H9 (cell line): ENCODE results near the gene TAF9. TPM values are rescaled to one million over a fixed set of nuclear protein-coding genes. Genes with fewer than 3 reads are reported as not detected.

Experiments used
- DNase-seq: peaks from one replicate; pipeline ENCODE4 v3.0.0-alpha.2; 2017
- H2AFZ ChIP-seq: one replicate; pipeline ENCODE4 v1.6.1; 2013; ENCODE audit warnings: mild to moderate bottlenecking, low read length, control low read depth, moderate library complexity
- H2AK5ac ChIP-seq: 2 replicates; pipeline ENCODE4 v1.6.1; 2013; ENCODE audit warnings: low read length, control low read depth, mixed read lengths; ENCODE audit not compliant: insufficient read length
- H2BK120ac ChIP-seq: one replicate; pipeline ENCODE4 v1.6.1; 2013; ENCODE audit warnings: low read depth, mild to moderate bottlenecking, low read length, control low read depth, inconsistent platforms; ENCODE audit not compliant: poor library complexity, severe bottlenecking
- H2BK12ac ChIP-seq: 2 replicates; pipeline ENCODE4 v1.6.1; 2013; ENCODE audit warnings: low read length, control low read depth, mixed read lengths, low read depth; ENCODE audit not compliant: insufficient read length
- H2BK15ac ChIP-seq: 2 replicates; pipeline ENCODE4 v1.6.1; 2013; ENCODE audit warnings: low read depth, low read length, control low read depth
- H2BK20ac ChIP-seq: one replicate; pipeline ENCODE4 v1.6.1; 2013; ENCODE audit warnings: low read depth, mild to moderate bottlenecking, low read length, control low read depth, inconsistent platforms; ENCODE audit not compliant: poor library complexity, severe bottlenecking
- H2BK5ac ChIP-seq: 2 replicates; pipeline ENCODE4 v1.6.1; 2013; ENCODE audit warnings: low read length, control low read depth, mixed read lengths; ENCODE audit not compliant: insufficient read length
- H3K14ac ChIP-seq: 2 replicates; pipeline ENCODE4 v1.6.1; 2013; ENCODE audit warnings: low read length, control low read depth; ENCODE audit not compliant: insufficient read depth
- H3K18ac ChIP-seq: 2 replicates; pipeline ENCODE4 v1.6.1; 2013; ENCODE audit warnings: low read depth, mild to moderate bottlenecking, mixed read lengths, low read length, control low read depth; ENCODE audit not compliant: insufficient read length
- H3K23ac ChIP-seq: 2 replicates; pipeline ENCODE4 v1.6.1; 2013; ENCODE audit warnings: low read length, control low read depth, mixed read lengths, low read depth; ENCODE audit not compliant: insufficient read length
- H3K23me2 ChIP-seq: 2 replicates; pipeline ENCODE4 v1.6.1; 2013; ENCODE audit warnings: low read depth, mild to moderate bottlenecking, mixed read lengths, low read length, control low read depth; ENCODE audit not compliant: insufficient read length, poor library complexity, severe bottlenecking
- H3K27ac ChIP-seq: 2 replicates; pipeline ENCODE4 v1.5.1; 2013; ENCODE audit warnings: low read length, control low read depth, mixed read lengths, low read depth; ENCODE audit not compliant: insufficient read length
- H3K27me3 ChIP-seq: 2 replicates; pipeline ENCODE4 v1.6.1; 2013; ENCODE audit warnings: low read length, control low read depth, inconsistent platforms; ENCODE audit not compliant: insufficient read depth
- H3K4ac ChIP-seq: 2 replicates; pipeline ENCODE4 v1.6.1; 2013; ENCODE audit warnings: low read depth, mild to moderate bottlenecking, control low read depth, inconsistent platforms, low read length, moderate library complexity
- H3K4me1 ChIP-seq: 2 replicates; pipeline ENCODE4 v1.6.1; 2013; ENCODE audit warnings: low read length, control low read depth, inconsistent platforms; ENCODE audit not compliant: insufficient read depth
- H3K4me2 ChIP-seq: 2 replicates; pipeline ENCODE4 v1.6.1; 2013; ENCODE audit warnings: low read length, control low read depth, mixed read lengths; ENCODE audit not compliant: insufficient read length, insufficient read depth
- H3K56ac ChIP-seq: 2 replicates; pipeline ENCODE4 v1.6.1; 2013; ENCODE audit warnings: low read depth, mild to moderate bottlenecking, mixed read lengths, low read length, control low read depth; ENCODE audit not compliant: insufficient read length
- H3K79me1 ChIP-seq: 2 replicates; pipeline ENCODE4 v1.6.1; 2013; ENCODE audit warnings: low read depth, mild to moderate bottlenecking, moderate library complexity, low read length, control low read depth, inconsistent platforms; ENCODE audit not compliant: insufficient read depth, poor library complexity, severe bottlenecking
- H3K79me2 ChIP-seq: 2 replicates; pipeline ENCODE4 v1.6.1; 2013; ENCODE audit warnings: low read length, control low read depth, inconsistent platforms; ENCODE audit not compliant: insufficient read depth
- H3K9ac ChIP-seq: 2 replicates; pipeline ENCODE4 v1.6.1; 2013; ENCODE audit warnings: low read length, control low read depth, mixed read lengths; ENCODE audit not compliant: insufficient read length; ENCODE audit errors: extremely low read depth
- H3K9me3 ChIP-seq: one replicate; pipeline ENCODE4 v1.6.1; 2013; ENCODE audit warnings: low read depth, low read length, inconsistent platforms; ENCODE audit not compliant: control insufficient read depth
- H3T11ph ChIP-seq: one replicate; pipeline ENCODE4 v1.6.1; 2013; ENCODE audit warnings: mild to moderate bottlenecking, low read length, control low read depth, inconsistent platforms
- H4K20me1 ChIP-seq: one replicate; pipeline ENCODE4 v1.6.1; 2013; ENCODE audit not compliant: control insufficient read depth, insufficient read length, insufficient read depth
- H4K5ac ChIP-seq: 2 replicates; pipeline ENCODE4 v1.6.1; 2013; ENCODE audit warnings: low read depth, mild to moderate bottlenecking, mixed read lengths, low read length, control low read depth; ENCODE audit not compliant: insufficient read length
- H4K8ac ChIP-seq: replicated peaks from 2 replicates; pipeline ENCODE4 v1.6.1; 2013; ENCODE audit warnings: low read length, control low read depth, mixed read lengths, low read depth; ENCODE audit not compliant: insufficient read length
- H4K91ac ChIP-seq: 2 replicates; pipeline ENCODE4 v1.6.1; 2013; ENCODE audit warnings: low read depth, mild to moderate bottlenecking, moderate library complexity, mixed read lengths, low read length, control low read depth; ENCODE audit not compliant: insufficient read length
- H3K27ac Mint-ChIP-seq, 3 experiments: 2 replicates in 2 of 3; 3 replicates in 1 of 3; pipeline ENCODE4 v1.8.0; 2020 to 2021; ENCODE audit warnings: mixed read lengths in 3 of 3, mild to moderate bottlenecking in 1 of 3, moderate library complexity in 1 of 3
- H3K27me3 Mint-ChIP-seq: 2 replicates; pipeline ENCODE4 v1.8.0; 2021; ENCODE audit warnings: low read depth, mild to moderate bottlenecking, moderate library complexity, mixed read lengths
- H3K36me3 Mint-ChIP-seq, 3 experiments: 2 replicates in 2 of 3; 3 replicates in 1 of 3; pipeline ENCODE4 v1.8.0; 2020 to 2021; ENCODE audit warnings: low read depth in 3 of 3, mixed read lengths in 3 of 3; ENCODE audit not compliant: insufficient read depth in 1 of 3
- H3K4me1 Mint-ChIP-seq, 2 experiments: 2 replicates each; pipeline ENCODE4 v1.8.0; 2020; ENCODE audit warnings: mixed read lengths in 2 of 2
- H3K4me3 Mint-ChIP-seq, 2 experiments: 2 replicates in 1 of 2; 3 replicates in 1 of 2; pipeline ENCODE4 v1.8.0; 2020 to 2021; ENCODE audit warnings: mild to moderate bottlenecking in 2 of 2, mixed read lengths in 2 of 2, moderate library complexity in 1 of 2
- H3K9me3 Mint-ChIP-seq, 2 experiments: 2 replicates in 1 of 2; 3 replicates in 1 of 2; pipeline ENCODE4 v1.8.0; 2020; ENCODE audit warnings: mild to moderate bottlenecking in 2 of 2, mixed read lengths in 2 of 2, moderate library complexity in 1 of 2
- WGBS: extraction: QIAGEN DNeasy Blood & Tissue Kit; methylation state at CpG from one replicate; pipeline ENCODE4 v1.1.7; 2013; ENCODE audit warnings: missing lambda C conversion rate, low lambda C conversion rate, mixed read lengths; ENCODE audit not compliant: insufficient read length; ENCODE audit errors: extremely low coverage; 5-methylcytosine and 5-hydroxymethylcytosine counted together
- total RNA-seq: library from RNA; stranded (reverse); gene quantifications from 2 replicates; pipeline ENCODE4 v1.2.1, GENCODE V29; 2021
- TF ChIP-seq, protein P1 (sequence below): fragments of 200-600 bp; sonication (generic); conservative IDR thresholded peaks from 3 replicates; pipeline ENCODE4 v1.8.0; 2021; ENCODE audit warnings: antibody characterized with exemption, mild to moderate bottlenecking

TAF9 gene
- total RNA-seq, 1 experiment from 2014 or later: 85.0 TPM

DNA sequence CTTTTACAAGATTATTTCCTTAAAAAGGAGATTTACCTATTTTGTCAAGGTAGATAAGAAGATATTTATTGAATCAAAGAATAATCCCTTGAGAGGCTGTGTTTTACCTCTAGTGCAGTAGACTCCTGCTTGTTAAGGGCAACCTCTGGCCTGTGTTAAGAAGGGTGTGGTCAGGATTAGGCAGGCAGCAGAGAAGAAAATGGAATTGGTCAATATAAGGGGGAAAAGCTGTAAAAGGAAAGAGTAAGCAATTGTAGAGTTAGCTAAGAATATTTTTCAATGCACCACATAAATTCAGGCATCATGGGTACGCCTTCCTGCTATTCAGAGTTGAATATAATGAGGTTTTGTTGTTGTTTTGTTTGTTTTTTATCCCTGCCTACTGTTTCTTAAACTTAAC, 43.0 kb downstream of the TAF9 start:
- H3K27me3 ChIP-seq: no peaks in the 10 kb centered on the region
- no peak overlapping the region for H2BK15ac ChIP-seq
- H2AFZ ChIP-seq: no peak overlapping the region
- no peak overlapping the region for H3K14ac ChIP-seq
- TF ChIP-seq, protein P1, sequence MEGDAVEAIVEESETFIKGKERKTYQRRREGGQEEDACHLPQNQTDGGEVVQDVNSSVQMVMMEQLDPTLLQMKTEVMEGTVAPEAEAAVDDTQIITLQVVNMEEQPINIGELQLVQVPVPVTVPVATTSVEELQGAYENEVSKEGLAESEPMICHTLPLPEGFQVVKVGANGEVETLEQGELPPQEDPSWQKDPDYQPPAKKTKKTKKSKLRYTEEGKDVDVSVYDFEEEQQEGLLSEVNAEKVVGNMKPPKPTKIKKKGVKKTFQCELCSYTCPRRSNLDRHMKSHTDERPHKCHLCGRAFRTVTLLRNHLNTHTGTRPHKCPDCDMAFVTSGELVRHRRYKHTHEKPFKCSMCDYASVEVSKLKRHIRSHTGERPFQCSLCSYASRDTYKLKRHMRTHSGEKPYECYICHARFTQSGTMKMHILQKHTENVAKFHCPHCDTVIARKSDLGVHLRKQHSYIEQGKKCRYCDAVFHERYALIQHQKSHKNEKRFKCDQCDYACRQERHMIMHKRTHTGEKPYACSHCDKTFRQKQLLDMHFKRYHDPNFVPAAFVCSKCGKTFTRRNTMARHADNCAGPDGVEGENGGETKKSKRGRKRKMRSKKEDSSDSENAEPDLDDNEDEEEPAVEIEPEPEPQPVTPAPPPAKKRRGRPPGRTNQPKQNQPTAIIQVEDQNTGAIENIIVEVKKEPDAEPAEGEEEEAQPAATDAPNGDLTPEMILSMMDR: no peak
- no peak overlapping the region for H3K56ac ChIP-seq
- H3K4me2 ChIP-seq: no peak overlapping the region
- no peak overlapping the region for H2BK12ac ChIP-seq
- H3K27me3 Mint-ChIP-seq: no peaks in the 10 kb centered on the region
- no peaks in the 10 kb centered on the region for H3K79me1 ChIP-seq
- no peak overlapping the region for H2BK5ac ChIP-seq
- H4K91ac ChIP-seq: no peak overlapping the region
- H3K27ac Mint-ChIP-seq: no peak overlapping the region
- H2BK20ac ChIP-seq: no peak overlapping the region
- H3K9me3 ChIP-seq: no peaks in the 10 kb centered on the region
- no peak overlapping the region for H4K8ac ChIP-seq
- H3K23ac ChIP-seq: no peak overlapping the region
- H3K79me2 ChIP-seq: no peaks in the 10 kb centered on the region
- no peak overlapping the region for H2AK5ac ChIP-seq
- DNase-seq: no peak
- H3T11ph ChIP-seq: no peak overlapping the region
- H3K27ac ChIP-seq: no peak overlapping the region
- H3K9me3 Mint-ChIP-seq: no peaks in the 10 kb centered on the region
- no peak overlapping the region for H3K9ac ChIP-seq
- no peak overlapping the region for H3K4ac ChIP-seq
- WGBS: no CpG with 5 or more reads among the region's 1 CpG
- no peaks in the 10 kb centered on the region; a peak in 1 of 4 replicates for H3K4me1 Mint-ChIP-seq
- no peak overlapping the region for H2BK120ac ChIP-seq
- no peaks in the 10 kb centered on the region for H4K20me1 ChIP-seq
- no peak overlapping the region for H3K18ac ChIP-seq
- no peaks in the 10 kb centered on the region; a peak in 1 of 7 replicates for H3K36me3 Mint-ChIP-seq
- no peaks in the 10 kb centered on the region for H3K4me1 ChIP-seq
- no peaks in the 10 kb centered on the region for H3K23me2 ChIP-seq
- H3K4me3 Mint-ChIP-seq: no peak overlapping the region
- no peak overlapping the region for H4K5ac ChIP-seq
